GM06990 (cell line): Measurements from ENCODE around the gene GNB1.
"Not testable (repeated sequence)": the region's sequence is repeated elsewhere in the genome, so short reads cannot be mapped to it uniquely, and the experiment has no call there.

Source experiments
- DNase-seq: peaks from one replicate; pipeline ENCODE4 v3.0.0-alpha.2; 2011; ENCODE audit not compliant: insufficient read length; ENCODE audit errors: extremely low read depth
- H3K27me3 ChIP-seq: replicated peaks from 2 replicates; pipeline ENCODE4 v1.6.0; 2011; ENCODE audit warnings: low read length; ENCODE audit not compliant: control insufficient read depth, insufficient read depth
- H3K36me3 ChIP-seq: 2 replicates; pipeline ENCODE4 v1.5.1; 2011; ENCODE audit warnings: low read length; ENCODE audit not compliant: control insufficient read depth, insufficient read depth
- H3K4me3 ChIP-seq: replicated peaks from 2 replicates; pipeline ENCODE4 v1.5.1; 2011; ENCODE audit warnings: low read depth, mild to moderate bottlenecking, control low read depth, low read length
- TF ChIP-seq, protein P1 (sequence below): IDR thresholded peaks from 2 replicates; pipeline ENCODE4 v1.5.1; 2011; ENCODE audit warnings: low read length, control low read depth, mild to moderate bottlenecking, inconsistent platforms; ENCODE audit not compliant: insufficient read depth, poor library complexity, severe bottlenecking

Gene GNB1

DNA sequence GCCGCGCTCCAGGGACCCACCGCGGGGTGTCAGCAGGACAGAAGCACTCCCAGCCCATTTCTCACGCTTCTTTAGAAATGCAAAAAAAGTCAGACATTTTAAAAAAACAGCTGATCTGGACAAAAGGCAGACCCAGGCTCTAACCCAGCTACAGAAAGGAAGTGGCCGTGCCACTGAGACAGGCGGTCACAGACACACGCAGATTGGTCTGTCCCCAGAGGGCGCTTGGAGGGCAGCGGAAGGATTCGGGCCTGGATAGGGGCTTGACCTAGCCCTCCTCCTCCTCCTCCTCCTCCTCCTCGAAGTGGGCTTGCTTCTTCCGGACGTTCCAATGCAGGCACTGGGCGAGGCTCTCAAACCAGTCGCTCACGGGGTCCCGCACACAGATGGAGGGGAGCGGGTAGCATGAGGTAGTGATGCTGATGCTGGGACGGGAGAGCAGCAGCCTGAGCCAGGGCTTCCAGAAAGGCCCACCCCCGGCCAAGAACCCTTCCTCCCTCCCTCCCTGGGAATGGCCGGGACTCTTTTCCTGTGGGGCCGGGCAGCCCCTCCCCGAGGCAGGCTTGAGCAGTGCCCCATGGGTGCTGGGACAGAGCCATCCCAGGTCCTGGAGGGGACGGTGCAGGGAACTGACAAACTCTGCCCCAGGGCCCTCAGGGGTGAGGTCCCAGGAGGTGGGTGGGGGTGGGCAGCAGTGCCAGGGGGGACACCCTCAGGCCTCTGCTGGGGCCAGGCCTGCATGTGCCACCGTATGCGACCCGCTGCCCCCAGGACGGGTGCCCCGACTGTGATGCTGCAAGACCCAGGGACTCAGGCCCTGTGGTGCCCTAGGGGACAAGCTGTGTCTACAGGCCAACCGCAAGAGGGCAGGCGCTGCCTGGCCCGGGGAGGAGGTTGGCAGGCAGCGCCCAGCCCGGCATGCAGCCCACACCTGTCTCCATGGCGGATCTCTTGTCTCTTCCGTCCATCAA, 138.0 kb downstream of the GNB1 start:
- H3K27me3 ChIP-seq: no peaks in the 10 kb centered on the region
- no peak for DNase-seq
- H3K4me3 ChIP-seq: no peak overlapping the region
- peaks cover 33% of the 10 kb centered on the region for H3K36me3 ChIP-seq
- TF ChIP-seq, protein P1, sequence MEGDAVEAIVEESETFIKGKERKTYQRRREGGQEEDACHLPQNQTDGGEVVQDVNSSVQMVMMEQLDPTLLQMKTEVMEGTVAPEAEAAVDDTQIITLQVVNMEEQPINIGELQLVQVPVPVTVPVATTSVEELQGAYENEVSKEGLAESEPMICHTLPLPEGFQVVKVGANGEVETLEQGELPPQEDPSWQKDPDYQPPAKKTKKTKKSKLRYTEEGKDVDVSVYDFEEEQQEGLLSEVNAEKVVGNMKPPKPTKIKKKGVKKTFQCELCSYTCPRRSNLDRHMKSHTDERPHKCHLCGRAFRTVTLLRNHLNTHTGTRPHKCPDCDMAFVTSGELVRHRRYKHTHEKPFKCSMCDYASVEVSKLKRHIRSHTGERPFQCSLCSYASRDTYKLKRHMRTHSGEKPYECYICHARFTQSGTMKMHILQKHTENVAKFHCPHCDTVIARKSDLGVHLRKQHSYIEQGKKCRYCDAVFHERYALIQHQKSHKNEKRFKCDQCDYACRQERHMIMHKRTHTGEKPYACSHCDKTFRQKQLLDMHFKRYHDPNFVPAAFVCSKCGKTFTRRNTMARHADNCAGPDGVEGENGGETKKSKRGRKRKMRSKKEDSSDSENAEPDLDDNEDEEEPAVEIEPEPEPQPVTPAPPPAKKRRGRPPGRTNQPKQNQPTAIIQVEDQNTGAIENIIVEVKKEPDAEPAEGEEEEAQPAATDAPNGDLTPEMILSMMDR: no peak

DNA sequence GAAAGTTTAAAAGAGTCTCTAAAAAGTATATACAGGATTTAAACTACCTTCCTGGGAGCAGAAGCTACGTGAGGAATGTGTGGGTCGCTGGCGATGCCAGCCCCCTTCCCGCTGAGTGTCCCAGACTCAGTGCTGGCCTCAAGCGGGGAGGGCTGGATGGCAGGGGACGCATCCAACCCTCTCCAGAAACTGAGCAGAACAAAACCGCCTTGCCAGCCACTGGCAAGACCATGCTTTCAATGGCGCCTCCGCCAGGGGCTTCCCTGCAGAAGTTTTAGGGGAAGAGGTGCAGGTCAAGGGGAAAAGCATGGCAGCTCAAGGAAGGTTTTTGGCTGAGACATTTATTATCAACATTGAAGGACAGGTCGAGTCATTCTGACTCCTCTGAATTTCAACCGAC, 138.7 kb downstream of the GNB1 start:
- no peak overlapping the region for H3K4me3 ChIP-seq
- no peak for DNase-seq
- H3K36me3 ChIP-seq: peaks cover 27% of the 10 kb centered on the region
- TF ChIP-seq, protein P1: no peak
- H3K27me3 ChIP-seq: no peaks in the 10 kb centered on the region

DNA sequence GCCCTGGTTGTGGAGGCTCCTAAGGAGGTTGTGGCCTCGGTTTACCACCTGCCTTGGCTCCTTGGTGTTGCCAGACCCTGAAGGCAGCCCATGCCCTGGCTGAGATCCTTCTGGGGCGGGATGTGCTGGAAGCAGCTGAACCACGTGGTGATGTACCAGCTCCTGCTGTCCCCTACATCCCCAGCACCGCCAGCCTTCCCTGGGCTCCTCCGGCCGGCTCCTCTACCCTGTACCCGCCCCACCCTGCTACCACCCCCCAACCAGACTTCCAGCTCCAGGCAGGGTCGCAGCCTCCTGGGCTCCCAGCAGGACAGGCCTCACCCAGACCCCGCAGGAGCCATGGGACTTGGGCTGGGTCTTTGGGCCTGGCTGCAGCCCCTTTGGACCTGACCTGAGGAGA, 140.9 kb downstream of the GNB1 start:
- DNase-seq, H3K27me3 ChIP-seq, H3K4me3 ChIP-seq: not testable (repeated sequence)
- H3K36me3 ChIP-seq: peaks cover 17% of the 10 kb centered on the region

DNA sequence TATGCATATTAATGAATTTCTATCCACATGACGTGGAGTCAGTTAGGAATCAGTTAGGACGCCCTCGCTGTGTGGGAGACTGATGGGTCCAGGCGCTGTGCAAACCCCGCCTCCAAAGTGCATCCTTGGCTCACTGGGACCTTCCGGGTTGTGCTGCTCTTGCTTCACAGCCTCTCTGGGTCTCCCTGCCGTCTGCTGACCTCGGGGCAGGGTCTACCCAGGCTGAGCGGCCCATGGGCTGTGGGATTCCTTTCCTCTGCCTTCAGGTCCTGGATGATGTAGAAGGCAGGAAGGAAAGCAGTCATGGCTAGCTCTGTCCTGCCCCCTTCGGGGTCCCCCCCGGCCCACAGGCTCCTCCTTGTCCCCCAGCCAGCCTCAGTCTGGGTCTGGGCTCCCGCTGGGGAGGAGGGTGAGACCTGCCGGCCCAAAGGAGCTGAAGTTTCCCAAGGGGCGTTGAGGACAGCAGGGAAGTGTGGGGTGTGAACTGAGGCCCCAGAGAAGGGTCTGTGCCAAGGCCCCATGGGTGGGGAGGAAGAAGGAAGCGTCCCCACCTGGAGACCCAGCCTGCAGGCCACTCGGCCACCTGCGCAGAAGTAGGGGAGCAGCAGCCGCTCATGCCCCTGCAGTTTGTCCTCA, 142.1 kb downstream of the GNB1 start:
- no peak for DNase-seq

DNA sequence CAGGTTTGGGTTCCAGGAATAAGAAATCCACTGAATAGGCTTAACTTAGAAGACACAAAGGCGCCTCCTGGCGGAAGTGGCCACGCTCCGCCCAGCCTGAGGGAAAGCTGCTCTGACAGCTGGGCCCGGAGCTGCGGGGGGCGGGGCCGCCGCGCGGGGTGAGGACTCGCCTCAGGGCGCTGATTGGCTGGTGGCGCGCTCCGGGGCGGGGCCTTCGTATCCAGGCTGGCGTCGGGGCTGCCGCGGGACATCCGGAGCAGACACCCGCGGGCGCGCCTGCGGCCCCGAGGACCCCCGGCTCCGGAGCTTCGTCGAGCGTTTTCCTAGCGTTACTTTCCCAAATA, 144.3 kb downstream of the GNB1 start:
- not testable (repeated sequence) for H3K27me3 ChIP-seq, DNase-seq, H3K4me3 ChIP-seq, H3K36me3 ChIP-seq

More for the DNA sequence above, 142.1 kb downstream of the GNB1 start:
- Histone ChIP-seq H3K4me3 (no peak overlapping the region), H3K36me3 (peaks cover 9% of the 10 kb centered on the region), H3K27me3 (no peaks in the 10 kb centered on the region)
- TF ChIP-seq, protein P1: no peak

DNA sequence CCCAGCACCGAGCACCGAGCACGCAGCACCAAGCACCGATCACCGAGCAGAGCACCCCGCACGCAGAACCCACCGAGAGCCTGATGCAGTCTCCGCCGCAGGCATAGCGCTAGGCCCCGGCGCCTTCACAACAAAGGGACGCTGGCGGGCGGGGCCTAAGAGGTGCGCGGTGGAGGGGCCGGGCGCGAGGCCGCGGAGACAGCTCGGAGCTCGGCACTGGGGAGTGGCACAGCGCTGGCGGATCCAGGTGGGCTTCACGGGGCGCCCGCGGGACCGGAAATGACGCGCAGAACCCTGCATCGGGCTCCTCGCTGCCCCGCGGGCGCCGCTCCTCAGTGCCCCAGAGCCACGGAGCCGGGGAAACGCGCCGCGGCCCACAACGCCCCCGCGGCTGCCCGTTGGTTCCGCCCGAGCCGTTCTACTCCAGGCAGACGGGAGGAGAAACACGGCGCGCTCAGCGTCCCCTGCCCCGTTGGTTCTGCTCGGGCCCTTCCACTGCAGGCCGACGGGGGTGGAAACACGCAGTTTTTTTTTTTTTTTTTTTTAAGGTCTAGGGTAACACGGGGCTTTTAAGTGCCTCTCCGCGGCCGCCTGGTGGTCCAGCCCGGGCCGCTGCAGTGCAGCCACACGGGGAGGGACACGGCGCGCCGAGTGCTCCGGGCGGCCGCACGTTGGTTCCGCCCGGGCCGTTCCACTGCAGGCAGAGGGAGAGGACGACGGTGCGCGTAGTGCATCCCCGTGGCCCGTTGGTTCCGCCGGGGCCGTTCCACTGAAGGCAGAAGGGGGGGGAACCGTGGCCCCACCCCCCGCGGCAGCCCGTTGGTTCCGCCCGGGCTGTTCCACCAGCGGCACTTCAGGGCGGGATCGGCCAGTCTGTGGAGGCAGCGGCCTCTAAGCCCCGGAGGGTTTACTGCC, 145.0 kb downstream of the GNB1 start:
- not testable (repeated sequence) for H3K36me3 ChIP-seq, H3K27me3 ChIP-seq
- DNase-seq: peak; percentile 60
- H3K4me3 ChIP-seq: peak overlapping the region; percentile 40

DNA sequence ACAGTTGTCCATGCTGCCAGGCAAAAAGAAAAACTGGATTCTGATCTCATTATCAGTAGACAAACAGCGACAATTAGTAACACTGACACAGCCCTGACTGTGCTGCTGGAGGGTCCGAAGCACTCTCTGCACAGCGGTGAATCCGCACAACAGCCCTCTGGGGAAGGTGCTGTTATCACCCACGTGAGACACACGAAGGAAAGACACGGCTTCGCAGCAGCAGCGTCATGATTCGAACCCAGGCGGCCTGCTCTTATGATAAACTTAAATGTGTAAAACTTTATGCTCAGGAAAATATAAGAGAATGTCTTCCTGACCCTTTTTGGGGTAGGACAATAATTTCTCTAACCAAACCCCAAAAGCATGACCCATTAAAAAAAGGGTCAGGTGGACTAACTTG, 148.4 kb downstream of the GNB1 start:
- not testable (repeated sequence) for DNase-seq, H3K4me3 ChIP-seq, H3K27me3 ChIP-seq, H3K36me3 ChIP-seq

DNA sequence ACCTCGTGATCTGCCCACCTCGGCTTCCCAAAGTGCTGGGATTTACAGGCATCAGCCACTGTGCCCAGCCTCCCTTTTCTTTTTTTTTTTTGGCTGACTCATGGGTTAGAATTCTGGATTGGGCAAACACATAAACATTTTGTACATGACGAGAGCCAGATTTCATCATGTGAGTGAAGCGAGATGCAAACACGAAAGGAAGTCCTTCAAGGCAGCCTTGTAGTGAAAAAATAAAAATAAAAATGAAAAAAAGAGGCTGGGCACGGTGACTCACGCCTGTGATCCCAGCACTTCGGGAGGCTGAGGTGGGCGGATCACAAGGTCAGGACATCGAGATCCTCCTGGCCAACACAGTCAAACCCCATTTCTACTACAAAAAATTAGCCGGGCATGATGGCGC, 149.9 kb downstream of the GNB1 start:
- H3K4me3 ChIP-seq, H3K27me3 ChIP-seq, DNase-seq, H3K36me3 ChIP-seq: not testable (repeated sequence)

DNA sequence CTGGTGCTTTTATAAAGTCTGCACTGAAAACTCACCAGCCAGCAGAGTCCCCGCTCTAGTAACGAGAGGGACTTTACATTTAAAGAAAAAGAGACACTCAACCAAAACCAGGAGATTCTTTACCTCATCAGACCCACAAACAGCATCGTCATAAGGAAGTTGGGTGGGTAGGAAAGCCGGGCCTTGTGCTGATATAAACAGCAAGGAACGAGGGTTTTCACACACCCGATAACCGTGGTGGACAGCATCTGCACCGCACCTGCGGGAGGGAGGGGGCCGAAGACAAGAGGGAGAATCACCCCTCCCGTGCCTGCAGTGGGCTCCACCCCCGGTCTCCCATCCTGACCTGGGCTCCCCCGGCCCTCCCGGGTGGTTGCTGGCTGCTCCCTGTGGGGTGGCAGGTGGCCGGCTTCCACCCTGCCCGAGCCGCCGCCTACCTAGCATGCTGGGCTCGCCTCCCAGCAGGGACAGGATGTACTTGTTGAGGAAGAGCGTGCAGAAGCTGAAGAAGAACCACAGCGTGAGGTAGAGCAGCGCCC, 152.0 kb downstream of the GNB1 start:
- H3K36me3 ChIP-seq: not testable (repeated sequence)

DNA sequence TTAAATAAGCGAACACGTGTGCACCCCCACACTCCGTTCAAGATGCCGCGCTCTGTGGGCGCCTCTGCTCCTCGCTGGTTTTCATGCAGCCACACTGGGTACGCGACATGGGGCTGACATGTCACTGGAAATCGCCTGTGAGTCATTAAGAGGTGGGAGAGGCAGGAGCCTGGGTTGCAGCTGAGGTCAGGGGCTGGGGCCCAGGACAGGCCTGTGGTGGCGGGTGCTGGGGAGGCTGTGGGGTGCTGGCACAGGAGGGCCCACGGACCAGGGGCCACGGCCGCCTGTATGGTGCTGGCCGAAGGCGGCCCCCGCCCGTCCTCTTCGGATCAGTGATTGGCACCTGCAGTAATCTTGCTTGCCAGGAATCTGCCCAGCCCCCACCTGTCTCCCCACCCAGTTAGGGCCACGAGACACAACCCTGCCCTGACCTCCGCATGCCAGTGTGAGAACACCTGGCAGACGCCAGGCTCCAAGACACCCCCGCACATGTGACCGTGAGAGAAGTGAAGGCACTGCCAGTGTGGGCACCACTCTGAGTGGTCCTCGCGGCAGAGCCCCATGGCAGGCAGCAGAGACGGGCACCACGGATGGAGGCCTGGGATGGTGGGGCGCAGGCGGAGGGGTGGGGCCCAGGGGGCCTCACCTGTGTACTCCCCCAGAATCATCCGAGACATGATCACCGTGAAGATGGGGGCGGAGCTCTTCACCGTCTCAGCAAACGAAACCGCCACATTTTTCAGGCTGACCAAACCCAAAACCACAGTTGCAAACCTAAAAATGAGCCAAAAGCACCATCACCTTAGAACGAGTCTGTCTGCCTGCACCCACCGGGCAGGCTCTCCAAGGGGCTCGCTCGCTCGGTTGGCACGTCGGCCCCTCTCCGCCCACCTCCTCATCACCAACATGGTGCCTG, 153.0 kb downstream of the GNB1 start:
- H3K4me3 ChIP-seq, DNase-seq, H3K36me3 ChIP-seq: not testable (repeated sequence)

More for the DNA sequence above, 152.0 kb downstream of the GNB1 start:
- not testable (repeated sequence) for DNase-seq, H3K4me3 ChIP-seq, H3K27me3 ChIP-seq

More for the DNA sequence above, 153.0 kb downstream of the GNB1 start:
- H3K27me3 ChIP-seq: not testable (repeated sequence)
